Liver (tissue), 9 donors: ENCODE data around the gene SEPTIN1. TPM values are rescaled to one million over a fixed set of nuclear protein-coding genes. Genes with fewer than 3 reads are reported as not detected.
A peak's percentile ranks its signal among the peaks of the same experiment; 100 is the strongest.
"Not testable (repeated sequence)": the region's sequence is repeated elsewhere in the genome, so short reads cannot be mapped to it uniquely, and the experiment has no call there.

Experiments
- DNase-seq: peaks from one replicate; pipeline ENCODE4 v3.0.0-alpha.2; 2017; ENCODE audit warnings: low spot score
- H3K27ac ChIP-seq, 2 donors: one replicate each; pipeline ENCODE4 v1.7.0; 2013; ENCODE audit warnings: inconsistent platforms in 2 of 2, low read length in 2 of 2, control low read depth in 1 of 2, low read depth in 1 of 2, mild to moderate bottlenecking in 1 of 2
- H3K27me3 ChIP-seq, 4 donors: one replicate each; pipeline versions ENCODE4 v1.6.1 to v1.7.0; 2013; ENCODE audit warnings: low read length in 3 of 4, inconsistent platforms in 1 of 4, mild to moderate bottlenecking in 1 of 4, moderate library complexity in 1 of 4; ENCODE audit not compliant: control insufficient read depth in 4 of 4, insufficient read depth in 4 of 4
- H3K36me3 ChIP-seq, 4 donors: one replicate each; pipeline versions ENCODE4 v1.6.1 to v1.7.0; 2013; ENCODE audit warnings: low read length in 3 of 4, mild to moderate bottlenecking in 3 of 4, low read depth in 1 of 4, moderate library complexity in 1 of 4; ENCODE audit not compliant: control insufficient read depth in 4 of 4, insufficient read depth in 3 of 4
- H3K4me1 ChIP-seq, 4 donors: one replicate each; pipeline versions ENCODE4 v1.6.1 to v1.7.0; 2013; ENCODE audit warnings: low read length in 3 of 4, mild to moderate bottlenecking in 3 of 4, moderate library complexity in 1 of 4; ENCODE audit not compliant: control insufficient read depth in 4 of 4, insufficient read depth in 4 of 4
- H3K4me3 ChIP-seq, 3 donors: one replicate each; pipeline versions ENCODE4 v1.6.1 to v1.7.0; 2013; ENCODE audit warnings: low read length in 3 of 3, control low read depth in 1 of 3, low read depth in 1 of 3, mild to moderate bottlenecking in 1 of 3
- H3K9ac ChIP-seq, 2 donors: one replicate each; pipeline ENCODE4 v1.7.0; 2013; ENCODE audit warnings: low read length in 2 of 2, mild to moderate bottlenecking in 2 of 2, moderate library complexity in 2 of 2, control low read depth in 1 of 2, low read depth in 1 of 2
- H3K9me3 ChIP-seq, 4 donors: one replicate each; pipeline versions ENCODE4 v1.6.1 to v1.7.0; 2013; ENCODE audit warnings: low read length in 3 of 4; ENCODE audit not compliant: control insufficient read depth in 4 of 4
- EGR1 ChIP-seq, 2 donors: IDR thresholded peaks; 2 replicates each; pipeline ENCODE4 v1.6.1; 2016 to 2018; ENCODE audit warnings: antibody characterized with exemption in 2 of 2, low read depth in 2 of 2
- FOXA1 ChIP-seq: IDR thresholded peaks from 2 replicates; pipeline ENCODE4 v1.6.1; 2016; ENCODE audit warnings: antibody characterized with exemption
- FOXA2 ChIP-seq: IDR thresholded peaks from 2 replicates; pipeline ENCODE4 v1.6.1; 2016; ENCODE audit warnings: antibody characterized with exemption
- GABPA ChIP-seq, 2 donors: IDR thresholded peaks in 1 of 2; conservative IDR thresholded peaks in 1 of 2; 2 replicates each; pipeline ENCODE4 v1.6.1; 2016; ENCODE audit warnings: antibody characterized with exemption in 2 of 2, mild to moderate bottlenecking in 1 of 2, moderate library complexity in 1 of 2
- HNF4A ChIP-seq, 2 donors: conservative IDR thresholded peaks; 2 replicates each; pipeline ENCODE4 v1.6.1; 2016; ENCODE audit warnings: antibody characterized with exemption in 2 of 2, mild to moderate bottlenecking in 2 of 2
- HNF4G ChIP-seq: IDR thresholded peaks from 2 replicates; pipeline ENCODE4 v1.6.1; 2016; ENCODE audit warnings: antibody characterized with exemption
- MAX ChIP-seq: IDR thresholded peaks from 2 replicates; pipeline ENCODE4 v1.6.1; 2016; ENCODE audit warnings: antibody characterized with exemption
- RAD21 ChIP-seq, 2 donors: IDR thresholded peaks; 2 replicates each; pipeline ENCODE4 v1.6.1; 2016; ENCODE audit warnings: antibody characterized with exemption in 2 of 2, mild to moderate bottlenecking in 2 of 2
- RXRA ChIP-seq, 2 donors: IDR thresholded peaks; 2 replicates each; pipeline ENCODE4 v1.6.1; 2017 to 2018; ENCODE audit warnings: antibody characterized with exemption in 2 of 2, mild to moderate bottlenecking in 1 of 2
- TAF1 ChIP-seq: conservative IDR thresholded peaks from 2 replicates; pipeline ENCODE4 v1.6.1; 2016; ENCODE audit warnings: antibody characterized with exemption, mild to moderate bottlenecking
- YY1 ChIP-seq: IDR thresholded peaks from 2 replicates; pipeline ENCODE4 v1.6.1; 2016; ENCODE audit warnings: antibody characterized with exemption, mild to moderate bottlenecking
- WGBS: extraction: QIAGEN DNeasy Blood & Tissue Kit; methylation state at CpG from one replicate; pipeline ENCODE4 v1.1.7; 2013; 5-methylcytosine and 5-hydroxymethylcytosine counted together
- polyA plus RNA-seq, 2 donors: library from polyadenylated mRNA; stranded (reverse) in 1 of 2; unstranded in 1 of 2; fragments of 200-250 nt in 1 of 2; fragments of >200 nt in 1 of 2; fragmentation: Nextera tagmentation in 1 of 2; extraction: Ambion mirVana in 1 of 2; gene quantifications; one replicate each; pipeline versions ENCODE4 v1.2.1 to v1.2.3, GENCODE V29; 2013 to 2015
- total RNA-seq, 2 donors: library from RNA; depleted of rRNA; stranded (reverse); fragments of >200 nt; gene quantifications; one replicate each; pipeline ENCODE4 v1.2.3, GENCODE V29; 2014
- TF ChIP-seq, protein P1 (sequence below): IDR thresholded peaks from 2 replicates; pipeline ENCODE4 v1.6.1; 2016; ENCODE audit warnings: antibody characterized with exemption
- TF ChIP-seq, protein P2 (sequence below): IDR thresholded peaks from 2 replicates; pipeline ENCODE4 v1.6.1; 2016; ENCODE audit warnings: antibody characterized with exemption, mild to moderate bottlenecking
- donor health status: healthy.
- donor health status: healthy.
- donor health status: healthy.
- donor health status: healthy.
- donor health status: healthy.

Gene SEPTIN1
- total and polyA plus RNA-seq, 4 donors: 0.42 to 2.8 (median 1.2) TPM

GRCh38 chr16:30348113-30348512, 34.2 kb downstream of the SEPTIN1 start (continued):
- TF ChIP-seq, protein P1, sequence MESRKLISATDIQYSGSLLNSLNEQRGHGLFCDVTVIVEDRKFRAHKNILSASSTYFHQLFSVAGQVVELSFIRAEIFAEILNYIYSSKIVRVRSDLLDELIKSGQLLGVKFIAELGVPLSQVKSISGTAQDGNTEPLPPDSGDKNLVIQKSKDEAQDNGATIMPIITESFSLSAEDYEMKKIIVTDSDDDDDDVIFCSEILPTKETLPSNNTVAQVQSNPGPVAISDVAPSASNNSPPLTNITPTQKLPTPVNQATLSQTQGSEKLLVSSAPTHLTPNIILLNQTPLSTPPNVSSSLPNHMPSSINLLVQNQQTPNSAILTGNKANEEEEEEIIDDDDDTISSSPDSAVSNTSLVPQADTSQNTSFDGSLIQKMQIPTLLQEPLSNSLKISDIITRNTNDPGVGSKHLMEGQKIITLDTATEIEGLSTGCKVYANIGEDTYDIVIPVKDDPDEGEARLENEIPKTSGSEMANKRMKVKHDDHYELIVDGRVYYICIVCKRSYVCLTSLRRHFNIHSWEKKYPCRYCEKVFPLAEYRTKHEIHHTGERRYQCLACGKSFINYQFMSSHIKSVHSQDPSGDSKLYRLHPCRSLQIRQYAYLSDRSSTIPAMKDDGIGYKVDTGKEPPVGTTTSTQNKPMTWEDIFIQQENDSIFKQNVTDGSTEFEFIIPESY: no peak
- no peak for TF ChIP-seq HNF4A (conservative IDR thresholded peaks at IDR 0.05)
- TF ChIP-seq RAD21 (IDR thresholded peaks at IDR 0.05): no peak
- no peak for TF ChIP-seq MAX
- TF ChIP-seq EGR1 (IDR thresholded peaks at IDR 0.05; ENCODE audit: low read depth in 2 of 2): no peak
- TF ChIP-seq FOXA2: no peak
- TF ChIP-seq GABPA (IDR thresholded peaks at IDR 0.05 in 1 of 2, conservative IDR thresholded peaks at IDR 0.05 in 1 of 2): no peak
- TF ChIP-seq FOXA1: no peak
- no peak for TF ChIP-seq HNF4G

DNA sequence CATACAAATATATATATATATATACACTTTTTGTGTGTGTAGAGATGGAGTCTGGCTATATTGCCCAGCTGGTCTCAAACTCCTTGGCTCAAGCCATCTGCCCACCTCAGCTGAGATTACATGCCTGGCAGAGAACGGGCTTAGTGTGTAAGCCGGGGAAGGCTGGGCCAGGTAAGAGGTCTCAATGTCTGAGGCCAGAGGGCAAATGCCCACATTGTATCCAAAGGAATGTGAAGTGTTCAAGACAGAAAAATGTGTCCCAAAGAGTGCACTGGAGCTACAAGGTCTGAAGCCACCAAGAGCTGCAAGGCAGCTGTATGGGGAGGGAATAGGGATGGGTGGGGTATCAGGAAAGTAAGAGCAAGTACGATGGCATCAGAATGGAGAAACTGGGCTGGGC, 36.1 kb downstream of the SEPTIN1 start:
- TF ChIP-seq, protein P1: no peak
- TF ChIP-seq MAX (no peak), TAF1 (no peak)
- TF ChIP-seq, protein P2, sequence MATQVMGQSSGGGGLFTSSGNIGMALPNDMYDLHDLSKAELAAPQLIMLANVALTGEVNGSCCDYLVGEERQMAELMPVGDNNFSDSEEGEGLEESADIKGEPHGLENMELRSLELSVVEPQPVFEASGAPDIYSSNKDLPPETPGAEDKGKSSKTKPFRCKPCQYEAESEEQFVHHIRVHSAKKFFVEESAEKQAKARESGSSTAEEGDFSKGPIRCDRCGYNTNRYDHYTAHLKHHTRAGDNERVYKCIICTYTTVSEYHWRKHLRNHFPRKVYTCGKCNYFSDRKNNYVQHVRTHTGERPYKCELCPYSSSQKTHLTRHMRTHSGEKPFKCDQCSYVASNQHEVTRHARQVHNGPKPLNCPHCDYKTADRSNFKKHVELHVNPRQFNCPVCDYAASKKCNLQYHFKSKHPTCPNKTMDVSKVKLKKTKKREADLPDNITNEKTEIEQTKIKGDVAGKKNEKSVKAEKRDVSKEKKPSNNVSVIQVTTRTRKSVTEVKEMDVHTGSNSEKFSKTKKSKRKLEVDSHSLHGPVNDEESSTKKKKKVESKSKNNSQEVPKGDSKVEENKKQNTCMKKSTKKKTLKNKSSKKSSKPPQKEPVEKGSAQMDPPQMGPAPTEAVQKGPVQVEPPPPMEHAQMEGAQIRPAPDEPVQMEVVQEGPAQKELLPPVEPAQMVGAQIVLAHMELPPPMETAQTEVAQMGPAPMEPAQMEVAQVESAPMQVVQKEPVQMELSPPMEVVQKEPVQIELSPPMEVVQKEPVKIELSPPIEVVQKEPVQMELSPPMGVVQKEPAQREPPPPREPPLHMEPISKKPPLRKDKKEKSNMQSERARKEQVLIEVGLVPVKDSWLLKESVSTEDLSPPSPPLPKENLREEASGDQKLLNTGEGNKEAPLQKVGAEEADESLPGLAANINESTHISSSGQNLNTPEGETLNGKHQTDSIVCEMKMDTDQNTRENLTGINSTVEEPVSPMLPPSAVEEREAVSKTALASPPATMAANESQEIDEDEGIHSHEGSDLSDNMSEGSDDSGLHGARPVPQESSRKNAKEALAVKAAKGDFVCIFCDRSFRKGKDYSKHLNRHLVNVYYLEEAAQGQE: no peak
- no peak overlapping the region for H3K9ac ChIP-seq
- no peak for DNase-seq
- no peaks in the 10 kb centered on the region for H3K9me3 ChIP-seq
- peaks cover 9 to 22% (median 17%) of the 10 kb centered on the region in 4 donors for H3K4me1 ChIP-seq
- peaks cover 4 to 16% (median 10%) of the 10 kb centered on the region in 4 donors for H3K36me3 ChIP-seq
- no peak overlapping the region for H3K27ac ChIP-seq
- 96% methylated on average over 3 of the region's 3 CpGs for WGBS
- H3K4me3 ChIP-seq: no peak overlapping the region
- no peaks in the 10 kb centered on the region for H3K27me3 ChIP-seq

GRCh38 chr16:30343491-30343820, 38.9 kb downstream of the SEPTIN1 start:
- not testable (repeated sequence) for H3K4me3 ChIP-seq, H3K9me3 ChIP-seq, H3K27me3 ChIP-seq, H3K9ac ChIP-seq, DNase-seq
- Histone ChIP-seq H3K27ac (peak overlapping the region in 1 of 2 donors; percentile 60), H3K36me3 (peaks cover 4 to 14% (median 6%) of the 10 kb centered on the region in 4 donors), H3K4me1 (peaks cover 11 to 28% (median 20%) of the 10 kb centered on the region in 4 donors)
- WGBS: 54% methylated on average over 11 of the region's 11 CpGs
- TF ChIP-seq MAX: peak; percentile 14
- TF ChIP-seq FOXA2: peak; percentile 19
- TF ChIP-seq YY1: peak; percentile 21
- TF ChIP-seq HNF4G: peak; percentile 28
- TF ChIP-seq, protein P1: peak; percentile 42
- TF ChIP-seq RAD21 (IDR thresholded peaks at IDR 0.05): peak; percentile 16 to 27
- TF ChIP-seq HNF4A (conservative IDR thresholded peaks at IDR 0.05): peak; percentile 75 to 84
- TF ChIP-seq RXRA (IDR thresholded peaks at IDR 0.05): peak; percentile 46 to 62
